CD4-positive, alpha-beta T cell treated with Interleukin-6 at 100 ng/mL for 8 hours (primary cell): Measurements from ENCODE around the gene ITGA11.

ENCODE experiments used
- DNase-seq: peaks from one replicate; pipeline ENCODE4 v3.0.0-alpha.2; 2020; ENCODE audit warnings: mixed read lengths, low spot score

ITGA11 gene

DNA sequence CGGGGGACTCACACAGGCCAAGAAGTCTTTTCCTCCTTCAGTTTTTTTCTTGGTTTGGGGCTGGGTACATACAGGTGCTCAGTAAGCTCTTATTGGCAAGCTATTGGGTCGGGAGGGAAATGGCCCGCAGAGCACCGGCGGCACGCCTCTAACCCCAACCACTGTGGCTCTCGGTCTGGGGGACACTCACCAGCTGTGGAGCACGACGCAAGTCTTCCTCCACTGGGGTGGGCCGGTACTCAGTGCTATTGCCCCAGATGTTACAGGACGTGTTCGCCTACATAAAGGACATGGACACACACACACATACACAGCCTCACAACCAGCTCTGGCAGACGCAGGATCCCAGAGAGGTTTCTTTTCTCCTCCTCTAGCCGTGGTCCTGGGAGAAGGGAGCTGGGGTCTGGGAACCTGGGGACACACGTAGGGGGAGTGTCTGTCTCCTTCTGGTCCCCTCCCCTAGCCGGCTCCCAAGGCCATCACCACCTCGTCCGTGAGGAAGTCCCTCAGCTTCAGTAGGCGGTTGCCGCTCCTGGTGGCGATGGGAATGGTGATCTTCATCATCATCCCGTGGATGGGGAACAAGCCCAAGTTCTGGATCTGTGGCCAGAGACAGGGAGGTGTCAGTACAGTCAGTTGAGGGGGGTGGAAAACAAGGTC is 121.0 kb downstream of the ITGA11 start:
- DNase-seq: no peak

DNA sequence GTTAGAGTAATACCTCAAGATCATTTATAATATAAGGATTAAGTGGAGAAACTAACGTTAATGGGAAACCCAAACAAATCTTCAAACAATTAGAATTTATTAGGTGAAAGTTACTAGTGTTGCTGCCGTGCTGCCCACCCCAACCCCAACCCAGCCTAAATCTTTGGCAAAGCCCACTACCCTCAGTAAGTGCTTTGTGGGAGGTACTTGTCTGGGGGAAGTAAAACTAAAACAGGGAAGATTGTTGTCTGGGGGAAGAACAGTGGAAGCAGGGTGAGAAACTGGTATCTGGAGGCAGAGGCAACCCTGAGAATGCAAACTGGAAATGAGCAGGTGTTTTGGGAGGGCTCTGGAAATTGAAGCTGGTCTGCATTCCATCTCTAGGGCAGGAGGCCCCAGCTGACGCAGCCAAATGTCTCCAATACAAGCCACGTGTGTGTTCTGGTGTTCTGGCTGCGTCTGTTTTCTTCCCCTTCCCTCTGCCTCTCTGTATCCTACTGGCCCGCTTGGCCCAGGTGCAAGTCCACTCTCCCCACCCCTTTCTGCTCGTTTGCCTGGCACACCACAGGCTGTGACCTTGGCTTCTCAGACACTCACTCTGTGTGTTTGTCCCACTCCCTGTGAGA is 121.7 kb downstream of the ITGA11 start:
- DNase-seq: no peak

DNA sequence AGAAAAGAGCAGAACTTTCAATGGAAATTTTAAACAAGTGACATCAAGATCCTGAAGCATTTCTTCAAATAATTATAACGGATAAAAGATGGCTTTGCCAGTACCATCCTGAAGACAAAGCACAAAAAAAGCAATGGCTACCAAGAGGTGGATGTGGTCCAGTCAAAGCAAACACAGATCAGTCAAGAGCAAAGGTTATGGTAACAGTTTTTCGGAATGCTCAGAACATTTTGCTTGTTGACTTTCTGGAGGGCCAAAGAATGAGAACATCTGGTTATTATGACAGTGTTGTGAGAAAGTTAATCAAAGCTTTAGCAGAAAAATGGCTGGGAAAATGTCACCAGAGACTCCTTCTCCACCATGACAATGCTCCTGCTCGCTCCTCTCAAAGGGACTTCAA is 122.9 kb downstream of the ITGA11 start:
- DNase-seq: no peak

DNA sequence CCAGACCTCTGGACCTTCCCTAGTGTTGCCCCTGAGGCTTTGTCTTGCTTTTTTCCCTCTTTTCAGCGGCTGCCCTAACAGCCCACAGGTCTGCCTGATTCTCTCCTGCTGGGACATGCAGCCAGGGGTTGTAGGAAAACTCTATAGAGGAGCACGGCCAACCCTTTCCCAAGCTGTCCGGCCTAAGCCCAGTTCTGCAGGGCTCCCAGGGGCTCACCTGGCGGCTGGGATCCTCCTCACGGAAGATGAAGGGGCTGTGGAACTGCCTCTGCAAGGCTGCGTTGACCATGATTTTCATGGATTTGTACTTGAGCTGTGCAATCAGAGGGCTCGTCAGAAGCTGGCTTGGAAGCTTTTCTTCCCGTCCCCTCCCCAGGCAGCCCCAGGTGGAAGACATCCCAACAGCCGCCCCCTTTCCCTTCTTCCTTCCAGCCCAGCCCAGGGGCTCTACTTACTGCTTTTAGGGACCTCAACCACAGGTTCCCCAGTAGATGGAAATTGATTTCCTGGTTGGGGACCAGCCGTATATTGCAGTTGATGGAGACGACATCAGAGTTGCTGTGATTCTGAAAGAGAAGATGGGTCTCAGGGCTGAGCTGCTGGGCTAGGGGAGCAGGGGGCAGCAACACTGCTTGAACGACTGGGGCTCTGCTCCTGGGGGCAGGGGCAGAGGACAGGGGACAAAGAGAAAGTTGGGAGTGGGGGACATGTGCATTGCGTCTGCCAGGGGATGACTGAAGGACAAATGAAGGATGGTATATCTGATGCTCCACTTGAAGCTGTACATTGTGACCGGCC is 124.6 kb downstream of the ITGA11 start:
- no peak for DNase-seq

DNA sequence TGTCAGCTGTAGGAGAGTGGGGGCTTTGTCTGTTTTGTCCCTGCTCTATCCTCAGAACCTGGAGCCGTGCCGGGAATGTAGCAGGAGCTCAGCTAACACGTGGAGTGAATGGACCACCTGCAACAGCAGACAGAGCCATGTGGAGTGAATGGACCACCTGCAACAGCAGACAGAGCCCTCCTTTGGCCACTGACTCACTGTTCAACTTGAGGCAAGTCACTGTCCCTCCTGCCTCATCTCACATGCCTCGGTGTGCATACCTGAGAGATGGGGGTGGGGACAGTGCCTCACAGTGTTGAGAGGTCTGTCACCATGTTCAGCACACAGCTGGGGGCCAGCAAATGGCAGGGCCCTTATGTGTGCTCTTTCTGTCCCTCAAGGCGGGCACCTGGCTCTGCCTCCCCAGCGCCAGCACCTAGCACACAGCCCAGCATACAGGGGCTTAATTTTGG is 126.5 kb downstream of the ITGA11 start:
- DNase-seq: no peak

DNA sequence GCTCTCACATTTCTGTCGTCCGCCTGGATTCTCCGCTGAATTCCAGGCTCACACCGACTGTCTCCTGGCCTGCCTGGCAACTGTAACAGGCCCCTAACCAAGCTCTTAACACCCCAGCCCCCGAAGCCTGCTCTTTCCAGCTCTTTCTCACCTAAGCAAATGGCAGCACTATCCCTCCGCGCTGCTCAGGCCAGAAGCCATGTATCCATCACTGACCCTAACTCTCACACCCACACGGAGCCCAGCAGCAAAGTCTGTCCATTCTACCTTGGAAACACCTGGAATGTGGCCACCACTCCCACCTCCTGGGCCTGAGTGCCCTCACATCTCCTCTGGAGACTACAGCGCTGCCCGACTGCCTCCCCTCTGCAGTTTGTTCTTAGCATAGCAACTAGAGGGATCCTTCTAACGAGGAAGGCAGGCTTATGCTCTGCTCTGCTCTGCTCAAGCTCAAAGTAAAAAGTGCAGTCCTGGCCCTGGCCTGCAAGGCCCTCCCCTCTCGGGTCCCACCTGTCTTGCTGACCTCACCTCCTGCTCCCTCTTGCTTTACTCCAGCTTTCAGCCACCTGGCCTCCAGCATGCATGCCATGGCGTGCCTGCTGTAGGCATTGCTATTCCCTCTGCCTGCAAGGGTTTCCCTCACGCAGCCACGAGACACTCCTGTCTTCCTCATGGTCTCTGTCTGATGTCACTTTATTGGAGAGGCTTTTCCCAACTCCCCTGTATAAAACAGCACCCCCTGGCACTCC is 127.2 kb downstream of the ITGA11 start:
- no peak for DNase-seq

DNA sequence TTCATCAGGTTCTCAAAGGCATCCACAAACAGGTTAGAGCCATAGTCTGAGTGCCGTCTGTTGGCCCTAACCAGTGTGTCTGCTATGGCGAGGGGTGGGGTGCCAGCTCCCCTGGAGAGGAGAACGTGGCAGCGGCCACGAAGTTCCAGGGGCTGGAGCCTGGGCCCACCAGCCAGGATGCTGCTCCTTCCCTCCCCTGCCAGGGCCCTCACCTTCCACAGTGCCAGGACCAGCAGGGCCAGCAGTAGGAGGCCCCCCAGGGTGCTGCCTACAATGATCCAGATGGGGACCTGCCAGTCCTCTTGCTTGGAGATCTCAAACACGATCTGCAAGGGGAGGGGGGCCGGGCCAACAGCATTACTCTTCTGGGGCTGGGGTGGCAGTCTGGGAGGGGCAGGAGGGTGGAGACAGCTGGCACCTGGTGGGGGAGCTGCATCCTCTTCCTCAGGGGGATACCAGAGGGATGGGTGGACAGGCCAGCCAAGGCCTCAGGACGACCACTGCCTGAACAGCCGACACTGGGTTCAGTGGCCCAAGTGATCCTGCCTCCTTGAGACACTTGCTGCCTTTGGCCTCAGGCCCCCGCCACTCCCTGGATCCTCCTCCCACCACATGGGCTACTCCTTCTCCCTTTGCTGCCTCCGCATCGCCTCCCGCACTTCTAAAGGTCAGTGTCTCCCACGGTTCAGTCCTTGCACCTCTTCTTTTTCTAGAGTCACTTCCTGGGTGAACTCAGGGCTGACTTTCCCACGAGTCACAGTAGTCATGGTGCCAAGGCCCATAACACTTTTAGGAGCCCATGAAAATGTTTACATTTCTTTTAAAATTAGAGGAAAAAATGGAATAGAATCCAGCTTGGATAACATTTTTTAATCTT is 128.2 kb downstream of the ITGA11 start:
- no peak for DNase-seq

DNA sequence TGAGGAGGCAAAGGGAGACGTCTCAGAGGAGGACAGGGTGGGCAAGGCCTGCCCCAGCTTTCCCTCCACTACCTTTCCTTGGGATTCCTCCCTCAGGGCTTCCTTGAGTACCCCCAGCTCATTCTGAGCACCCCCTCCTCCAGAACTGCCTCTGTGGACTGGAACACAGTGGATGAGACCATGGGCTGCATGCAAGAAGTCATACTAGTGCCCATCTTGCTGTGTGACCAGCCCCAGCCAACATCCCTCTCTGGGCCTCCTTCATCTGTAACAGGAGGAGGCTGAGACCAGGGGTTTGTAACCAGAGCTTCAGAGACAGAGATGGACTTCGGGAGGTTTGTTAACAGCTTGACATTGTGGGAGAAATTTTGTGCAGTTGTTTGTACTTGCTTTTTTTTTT is 128.8 kb downstream of the ITGA11 start:
- DNase-seq: no peak

DNA sequence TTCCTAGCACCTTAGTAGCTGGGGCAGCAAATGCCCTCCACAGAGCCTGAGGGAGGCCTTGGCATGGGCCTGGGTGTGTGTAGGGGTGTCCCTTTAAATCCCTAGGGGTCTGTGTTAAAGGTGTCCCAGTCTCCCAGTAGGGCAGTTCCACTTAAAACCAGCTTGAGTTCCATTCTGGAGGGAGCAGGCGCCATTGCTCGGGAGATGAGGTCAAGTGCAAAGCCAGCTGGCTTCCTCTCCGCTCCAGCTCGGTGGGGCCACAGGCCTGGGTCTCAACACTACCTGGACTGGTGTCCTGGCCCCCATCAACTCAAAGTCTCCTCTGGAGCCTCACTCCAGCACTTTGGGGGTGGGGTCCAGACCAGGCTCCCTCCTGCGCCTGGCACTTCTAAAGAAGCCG is 129.2 kb downstream of the ITGA11 start:
- no peak for DNase-seq

DNA sequence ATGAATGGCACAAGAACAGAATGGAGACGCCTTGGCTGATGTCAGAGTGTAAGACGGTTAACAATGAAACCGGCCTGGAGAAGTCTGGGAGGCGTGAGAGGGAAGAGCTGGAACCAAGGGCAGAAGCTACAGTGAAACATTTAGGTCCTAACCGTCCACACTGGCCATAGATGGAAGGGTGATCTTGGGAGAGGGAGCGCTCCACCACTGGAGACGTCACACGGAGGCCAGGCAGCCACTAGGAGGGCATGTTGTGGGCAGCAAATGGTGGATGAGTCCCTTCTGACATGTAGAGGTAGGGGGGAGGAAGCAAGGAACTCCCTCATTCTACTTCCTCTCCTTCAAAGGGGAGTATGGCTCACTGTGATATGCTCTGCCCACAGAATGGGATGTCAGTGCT is 130.7 kb downstream of the ITGA11 start:
- DNase-seq: no peak

DNA sequence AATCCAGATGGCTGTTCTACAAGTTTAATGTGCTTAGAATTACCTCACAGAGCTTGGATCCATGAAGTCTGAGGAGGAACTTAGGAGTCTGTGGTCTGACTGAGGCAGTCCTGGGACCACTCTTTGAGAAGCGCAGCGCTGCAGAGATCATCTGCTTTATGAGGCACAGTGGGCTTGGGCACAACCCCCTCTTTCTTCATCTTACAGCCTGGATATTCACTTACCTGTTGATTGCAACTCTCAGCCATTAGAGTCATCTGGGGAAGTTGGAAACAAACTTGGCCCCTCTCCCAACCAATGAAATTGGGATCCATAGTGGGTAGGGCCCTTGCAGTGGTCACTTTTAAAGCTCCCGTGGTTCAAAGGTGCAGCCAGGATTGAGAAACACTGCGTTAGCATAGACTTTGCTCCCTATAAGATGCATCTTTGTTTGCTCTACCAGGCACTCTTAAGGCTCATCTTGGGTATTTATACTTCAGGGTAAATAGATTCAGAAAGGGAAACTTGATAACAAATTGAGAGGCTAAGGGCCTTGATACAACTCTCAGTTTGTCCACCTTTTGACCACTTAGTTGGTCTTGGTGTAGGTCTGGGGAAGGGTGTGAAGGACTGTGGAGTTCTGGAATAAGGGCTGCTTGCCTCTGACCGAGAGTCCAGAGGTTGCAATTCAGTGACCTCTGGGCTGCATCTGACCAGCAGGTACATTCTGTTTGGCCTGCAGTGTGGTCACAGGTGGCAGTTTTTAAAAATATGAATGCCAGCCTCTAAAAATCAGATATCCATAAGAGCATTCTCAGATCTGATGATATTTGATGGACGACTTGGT is 131.6 kb downstream of the ITGA11 start:
- DNase-seq: no peak

DNA sequence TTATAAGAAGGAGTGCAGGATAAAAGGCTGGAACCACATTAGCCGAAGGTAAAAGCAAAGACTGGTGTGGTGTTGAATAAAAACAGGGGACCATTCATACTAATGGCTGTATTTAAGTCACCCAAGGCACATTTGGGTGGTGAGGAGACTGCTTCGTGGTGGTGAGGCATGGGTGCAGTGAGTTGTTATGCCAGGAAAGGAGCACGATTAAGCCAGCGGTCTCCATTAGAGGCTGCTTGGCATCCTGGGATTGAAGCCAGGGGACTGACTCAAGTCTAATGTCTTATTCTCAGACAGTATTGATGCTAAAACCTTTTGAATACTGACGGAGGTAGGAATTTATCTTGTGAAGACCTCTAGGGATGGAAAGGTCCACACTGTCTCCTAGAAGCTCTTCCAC is 132.5 kb downstream of the ITGA11 start:
- DNase-seq: no peak

DNA sequence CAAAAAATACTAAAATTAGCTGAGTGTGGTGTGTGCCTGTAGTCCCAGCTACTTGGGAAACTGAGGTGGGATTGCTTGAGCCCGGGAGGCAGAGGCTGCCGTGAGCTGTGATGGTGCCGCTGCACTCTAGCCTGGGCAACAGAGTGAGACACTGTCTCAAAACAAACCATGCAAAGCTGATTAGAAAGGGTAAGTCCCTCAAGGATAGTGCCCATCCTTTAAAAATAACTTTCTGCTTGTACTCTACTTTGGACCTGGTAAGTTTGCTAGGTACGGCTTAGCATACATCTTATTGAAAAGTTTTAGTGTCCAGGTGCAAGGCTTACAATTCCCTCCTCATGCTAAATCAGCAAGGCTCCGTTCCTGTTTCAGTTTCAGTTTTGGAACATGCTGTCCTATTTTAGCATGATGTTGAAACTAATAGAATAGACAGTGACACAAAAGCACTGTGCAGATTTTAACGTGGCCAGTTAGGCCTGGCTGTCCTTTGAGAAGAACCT is 133.0 kb downstream of the ITGA11 start:
- peak; percentile 34 for DNase-seq

DNA sequence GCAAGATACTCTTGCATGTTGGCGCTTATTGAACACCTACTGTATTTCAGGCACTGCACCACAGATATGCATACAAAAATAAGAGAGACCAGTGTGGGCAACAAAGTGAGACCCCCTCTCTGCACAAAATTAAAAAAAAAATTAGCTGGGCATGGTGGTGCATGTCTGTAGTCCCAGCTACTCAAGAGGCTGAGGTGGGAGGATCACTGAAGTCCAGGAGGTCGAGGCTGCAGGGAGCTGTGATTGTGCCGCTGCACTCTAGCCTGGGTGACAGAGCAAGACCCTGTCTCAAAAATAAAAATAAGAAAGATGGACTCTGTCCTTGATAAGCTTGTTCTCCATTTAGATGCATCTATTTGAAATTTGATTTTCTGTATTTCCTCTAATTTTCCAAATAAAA is 133.6 kb downstream of the ITGA11 start:
- DNase-seq: no peak

DNA sequence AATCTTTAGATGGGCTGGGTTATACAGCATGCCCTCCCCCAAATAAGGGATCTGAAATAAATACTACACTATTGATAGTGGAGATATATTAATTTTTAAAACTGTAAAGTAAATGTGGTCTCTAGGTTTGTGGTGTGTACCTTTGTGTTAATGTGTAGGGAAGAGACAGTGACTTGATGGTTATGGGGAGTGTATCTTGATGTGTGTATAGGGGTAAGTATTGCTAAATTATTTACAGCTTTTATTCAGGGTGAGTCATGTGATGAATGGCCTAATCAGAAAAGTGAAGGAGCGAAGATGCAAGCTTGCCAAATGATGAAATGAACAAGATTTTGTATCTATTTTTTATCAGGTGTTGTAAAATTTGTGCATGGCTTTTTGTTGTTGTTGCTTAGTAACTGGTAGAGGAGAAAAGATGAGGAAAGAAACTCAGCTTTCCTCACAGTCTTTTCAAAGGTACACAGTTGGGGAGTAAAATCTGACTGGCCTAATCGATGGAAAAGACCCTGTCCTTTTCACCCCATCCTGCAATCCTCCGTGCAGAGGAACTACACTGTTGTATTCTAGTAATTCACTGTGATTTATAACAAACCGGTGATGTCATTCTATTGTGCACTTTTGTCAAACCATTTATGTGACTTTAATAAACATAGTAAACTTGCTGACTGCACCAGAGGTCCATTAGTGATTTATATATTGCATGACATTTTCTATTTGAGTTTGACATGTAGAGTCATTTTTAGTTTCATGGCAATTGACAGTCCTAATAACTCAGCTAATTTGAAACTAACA is 136.8 kb downstream of the ITGA11 start:
- DNase-seq: no peak

DNA sequence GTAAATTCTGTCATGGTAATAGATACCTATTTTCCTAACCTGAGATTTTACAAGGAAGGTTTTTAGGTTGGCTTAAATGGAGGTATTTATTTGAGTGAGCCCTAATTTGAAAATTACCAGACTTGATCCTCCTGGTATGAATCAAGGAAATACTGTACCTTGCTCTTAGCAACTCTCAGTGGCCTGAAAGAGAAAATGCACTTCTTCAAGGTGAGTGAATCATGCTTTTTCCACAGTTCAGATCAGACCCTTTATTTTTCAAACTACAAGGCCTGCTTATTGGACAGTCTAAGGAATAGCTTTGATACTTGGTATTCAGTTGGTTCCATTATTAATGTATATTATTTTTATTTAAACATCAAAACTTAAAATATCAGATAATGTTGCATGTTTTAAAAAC is 139.0 kb downstream of the ITGA11 start:
- DNase-seq: no peak

DNA sequence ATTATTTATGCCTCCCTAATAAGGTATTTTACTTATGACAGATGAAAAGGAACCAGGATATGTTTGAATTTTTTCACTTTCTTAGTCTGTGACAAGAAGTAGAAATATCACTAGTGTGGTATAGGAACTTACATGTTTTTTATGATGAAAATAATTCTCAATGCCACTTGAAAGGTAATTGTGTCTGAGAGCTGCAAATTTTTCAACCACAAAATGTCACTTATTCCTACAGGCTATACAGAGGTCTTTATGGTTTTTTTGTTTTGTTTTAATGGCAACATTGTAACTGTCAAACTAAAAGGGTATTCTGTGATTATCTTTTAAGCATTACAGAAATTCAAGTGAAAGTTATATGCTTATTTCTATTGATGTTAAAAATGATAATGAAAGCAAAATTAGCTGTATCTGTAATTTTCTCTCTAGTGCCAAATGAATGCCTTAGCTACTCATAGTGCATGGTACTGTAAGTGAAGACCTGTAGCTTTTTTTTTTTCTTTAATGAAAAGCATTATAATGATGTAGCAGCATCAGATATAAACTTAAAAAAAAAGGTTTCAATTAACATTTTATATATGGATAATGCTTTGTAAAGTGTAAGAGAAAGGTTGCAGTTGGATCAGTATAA is 139.7 kb downstream of the ITGA11 start:
- DNase-seq: no peak

DNA sequence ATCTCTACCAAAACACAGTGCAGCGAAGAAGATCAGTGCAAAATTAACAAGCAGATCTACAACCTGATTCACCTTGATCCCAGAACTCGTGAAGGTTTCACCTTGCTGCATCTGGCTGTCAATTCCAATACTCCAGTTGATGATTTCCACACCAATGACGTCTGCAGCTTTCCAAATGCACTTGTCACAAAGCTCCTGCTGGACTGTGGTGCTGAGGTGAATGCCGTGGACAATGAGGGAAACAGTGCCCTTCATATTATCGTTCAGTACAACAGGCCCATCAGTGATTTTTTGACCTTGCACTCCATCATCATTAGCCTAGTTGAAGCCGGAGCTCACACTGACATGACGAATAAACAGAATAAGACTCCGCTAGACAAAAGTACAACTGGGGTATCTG is 141.2 kb downstream of the ITGA11 start:
- no peak for DNase-seq
